GM20000 (cell line): Measurements from ENCODE around the gene B4GAT1.
"Not testable (repeated sequence)": the region's sequence is repeated elsewhere in the genome, so short reads cannot be mapped to it uniquely, and the experiment has no call there.

Source experiments
- DNase-seq: peaks from one replicate; pipeline ENCODE4 v3.0.0; 2012; ENCODE audit warnings: low spot score
- TF ChIP-seq, protein P1 (sequence below): IDR thresholded peaks from 2 replicates; pipeline ENCODE4 v1.5.1; 2012; ENCODE audit warnings: mild to moderate bottlenecking, control low read depth; ENCODE audit errors: extremely low read depth, missing control alignments

The B4GAT1 gene

DNA sequence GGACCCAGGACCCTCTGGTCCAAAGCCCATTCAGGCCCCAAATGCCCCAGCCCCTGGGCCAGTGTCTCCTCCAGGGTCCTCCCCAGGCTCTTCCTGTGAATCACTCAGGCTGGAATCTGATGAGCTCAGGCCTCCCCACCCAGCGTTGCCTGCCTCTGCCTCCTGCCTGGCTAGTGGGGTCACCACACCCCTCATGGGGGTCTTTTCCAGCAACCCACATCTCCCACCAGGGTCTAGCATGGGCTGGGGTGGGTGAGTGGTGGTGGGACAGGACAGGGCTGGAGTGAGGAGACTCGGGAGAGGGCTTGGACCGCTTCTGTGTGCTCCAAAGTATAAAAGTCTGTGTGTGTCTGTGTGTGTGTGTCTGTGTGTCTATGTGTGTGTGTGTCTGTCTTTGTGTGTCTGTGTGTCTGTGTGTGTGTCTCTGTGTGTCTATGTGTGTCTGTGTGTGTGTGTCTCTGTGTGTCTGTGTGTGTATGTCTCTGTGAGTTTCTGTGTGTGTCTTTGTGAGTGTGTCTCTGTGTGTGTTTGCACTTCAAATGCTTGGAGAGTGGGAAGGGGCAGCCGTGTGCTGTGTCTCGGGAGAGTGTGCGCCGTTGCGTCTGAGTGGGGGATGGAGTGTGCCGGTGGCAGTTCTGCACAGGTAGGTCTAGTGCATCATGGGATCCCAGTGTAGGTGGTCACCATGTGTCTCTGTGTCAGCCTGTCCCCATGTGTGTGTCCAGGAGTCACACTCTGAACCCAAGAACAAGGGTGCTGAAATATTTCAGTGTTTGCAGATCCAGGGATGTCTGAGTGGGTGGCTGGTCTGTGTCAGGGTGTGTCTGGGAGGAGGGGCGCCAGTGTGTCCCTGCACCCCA, 20.0 kb downstream of the B4GAT1 start:
- DNase-seq: no peak
- TF ChIP-seq, protein P1, sequence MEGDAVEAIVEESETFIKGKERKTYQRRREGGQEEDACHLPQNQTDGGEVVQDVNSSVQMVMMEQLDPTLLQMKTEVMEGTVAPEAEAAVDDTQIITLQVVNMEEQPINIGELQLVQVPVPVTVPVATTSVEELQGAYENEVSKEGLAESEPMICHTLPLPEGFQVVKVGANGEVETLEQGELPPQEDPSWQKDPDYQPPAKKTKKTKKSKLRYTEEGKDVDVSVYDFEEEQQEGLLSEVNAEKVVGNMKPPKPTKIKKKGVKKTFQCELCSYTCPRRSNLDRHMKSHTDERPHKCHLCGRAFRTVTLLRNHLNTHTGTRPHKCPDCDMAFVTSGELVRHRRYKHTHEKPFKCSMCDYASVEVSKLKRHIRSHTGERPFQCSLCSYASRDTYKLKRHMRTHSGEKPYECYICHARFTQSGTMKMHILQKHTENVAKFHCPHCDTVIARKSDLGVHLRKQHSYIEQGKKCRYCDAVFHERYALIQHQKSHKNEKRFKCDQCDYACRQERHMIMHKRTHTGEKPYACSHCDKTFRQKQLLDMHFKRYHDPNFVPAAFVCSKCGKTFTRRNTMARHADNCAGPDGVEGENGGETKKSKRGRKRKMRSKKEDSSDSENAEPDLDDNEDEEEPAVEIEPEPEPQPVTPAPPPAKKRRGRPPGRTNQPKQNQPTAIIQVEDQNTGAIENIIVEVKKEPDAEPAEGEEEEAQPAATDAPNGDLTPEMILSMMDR: no peak

- TF ChIP-seq, protein P1: no peak
- no peak for DNase-seq
Observed at GRCh38 chr11:66326261-66327111, 20.9 kb downstream of the B4GAT1 start.

DNA sequence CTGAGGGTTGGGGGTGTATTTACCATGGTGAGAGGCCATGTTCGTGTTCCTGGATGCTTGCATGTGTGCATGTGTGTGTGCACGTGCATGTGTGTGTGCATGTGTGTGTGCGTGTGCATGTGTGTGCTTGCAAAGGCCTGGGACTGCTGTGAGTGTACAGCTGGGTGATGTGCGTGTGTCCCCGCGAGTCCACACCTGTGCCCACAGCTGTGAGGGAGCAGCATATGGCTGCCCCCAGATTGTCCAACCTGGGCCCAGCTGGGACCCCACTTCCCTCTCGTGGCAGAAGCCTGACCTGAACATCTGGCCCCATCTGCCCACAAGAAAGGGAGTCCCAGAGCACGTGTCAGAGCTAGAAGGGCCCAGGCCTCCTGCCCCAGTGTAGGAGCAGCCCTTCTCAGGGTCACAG, 22.2 kb downstream of the B4GAT1 start:
- no peak for DNase-seq
- TF ChIP-seq, protein P1: no peak

DNA sequence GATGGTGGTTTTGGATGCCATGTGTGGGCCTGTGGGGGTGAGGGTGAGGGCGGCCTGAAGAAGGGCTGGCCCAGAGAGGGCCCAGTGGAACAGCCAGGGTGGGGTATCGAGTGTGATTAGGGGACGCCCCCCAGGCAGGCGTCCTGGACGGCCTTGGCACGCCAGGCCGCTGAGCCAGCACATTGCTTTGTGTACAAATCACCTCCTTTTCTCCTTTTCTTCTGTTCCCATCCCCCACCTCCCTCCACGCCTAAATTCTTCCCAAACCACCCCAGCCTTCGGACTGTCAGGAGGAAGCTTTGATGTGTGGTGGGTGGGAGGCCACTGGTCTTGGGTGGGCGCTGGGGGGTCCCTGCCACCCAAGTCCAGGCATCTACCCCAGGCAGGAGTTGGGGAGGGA, 22.8 kb downstream of the B4GAT1 start:
- DNase-seq: no peak
- TF ChIP-seq, protein P1: no peak

DNA sequence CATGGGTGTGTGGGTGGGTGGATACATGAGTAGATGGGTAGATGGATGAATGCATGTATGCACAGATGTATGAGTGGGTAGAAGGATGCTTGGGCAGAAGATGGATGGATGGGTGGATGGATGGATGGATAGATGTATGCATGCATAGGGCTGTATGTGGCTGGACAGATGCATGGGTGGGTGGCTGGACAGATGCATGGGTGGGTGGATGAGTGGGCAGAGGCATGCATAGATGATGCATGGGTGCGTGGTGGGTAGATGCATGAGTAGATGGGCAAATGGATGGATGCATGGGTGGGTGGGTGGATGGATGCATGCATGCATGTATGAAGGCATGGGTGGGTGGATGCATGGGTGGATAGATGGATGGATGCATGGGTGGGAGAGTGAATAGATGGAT, 23.7 kb downstream of the B4GAT1 start:
- DNase-seq: no peak
- TF ChIP-seq, protein P1: no peak

DNA sequence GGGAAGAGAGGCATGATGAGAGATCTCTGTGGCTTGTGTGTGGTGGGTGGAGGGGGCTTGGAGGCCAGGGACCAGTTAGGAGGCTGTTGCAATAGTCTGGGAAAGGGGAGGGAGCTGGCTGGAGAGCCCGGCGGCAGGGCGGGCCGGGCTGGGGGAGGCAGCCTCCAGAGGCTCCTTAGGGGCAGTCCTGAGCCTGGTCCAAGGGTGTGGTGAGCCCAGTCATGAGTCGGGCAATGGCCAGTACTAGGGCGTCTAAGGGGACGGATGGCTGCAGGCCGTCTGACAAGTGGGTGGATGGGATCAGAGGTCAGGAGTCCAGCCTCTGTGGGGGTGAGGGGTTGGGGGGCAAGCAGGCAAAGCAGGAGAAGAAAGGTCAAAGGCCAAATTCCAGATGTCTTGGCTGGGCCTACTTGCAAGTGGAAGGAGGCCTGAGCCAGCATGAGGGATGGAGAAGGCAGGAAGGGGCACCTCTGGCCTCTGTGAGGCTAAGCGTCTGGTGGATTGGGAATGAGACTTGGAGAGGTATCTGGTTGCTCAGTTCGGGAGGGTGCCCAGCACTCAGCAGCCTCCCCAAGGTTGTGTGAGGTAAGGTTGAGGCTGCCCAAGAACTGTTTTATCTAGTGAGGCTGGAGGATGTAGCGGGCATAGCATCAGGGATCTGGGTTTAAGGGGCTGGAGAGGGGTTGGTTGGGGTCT, 24.5 kb downstream of the B4GAT1 start:
- no peak for DNase-seq
- TF ChIP-seq, protein P1: no peak

DNA sequence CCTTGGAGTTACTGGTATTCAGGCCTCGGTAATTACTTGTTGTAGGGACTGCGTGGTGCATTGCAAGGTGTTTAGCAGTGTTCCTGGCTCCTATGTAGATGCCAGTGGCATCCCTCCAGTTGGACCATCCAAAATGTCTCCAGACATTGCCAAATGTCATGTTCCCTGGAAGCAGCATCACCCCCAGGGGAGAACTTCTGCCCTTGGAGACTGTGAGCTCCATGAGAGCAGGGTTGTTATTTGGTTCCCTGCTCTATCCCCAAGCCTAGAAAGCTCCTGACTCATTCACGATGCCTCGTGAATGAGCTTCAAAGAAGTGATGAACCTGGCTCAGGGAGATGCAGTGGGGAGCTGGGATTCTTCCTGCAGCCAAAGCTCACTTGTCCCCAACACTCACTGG, 25.8 kb downstream of the B4GAT1 start:
- no peak for DNase-seq
- TF ChIP-seq, protein P1: no peak

- not testable (repeated sequence) for DNase-seq
Observed at GRCh38 chr11:66320748-66321147, 26.7 kb downstream of the B4GAT1 start.

DNA sequence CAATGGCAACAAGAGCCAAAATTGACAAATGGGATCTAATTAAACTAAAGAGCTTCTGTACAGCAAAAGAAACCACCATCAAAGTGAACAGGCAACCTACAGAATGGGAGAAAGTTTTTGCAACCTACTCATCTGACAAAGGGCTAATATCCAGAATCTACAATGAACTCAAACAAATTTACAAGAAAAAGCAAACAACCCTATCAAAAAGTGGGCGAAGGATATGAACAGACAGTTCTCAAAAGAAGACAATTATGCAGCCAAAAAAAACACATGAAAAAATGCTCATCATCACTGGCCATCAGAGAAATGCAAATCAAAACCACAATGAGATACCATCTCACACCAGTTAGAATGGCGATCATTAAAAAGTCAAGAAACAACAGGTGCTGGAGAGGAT, 27.1 kb downstream of the B4GAT1 start:
- not testable (repeated sequence) for DNase-seq
